HCT116 (cell line): Measurements from ENCODE around the gene PTPN7. TPM values are rescaled to one million over a fixed set of nuclear protein-coding genes. Genes with fewer than 3 reads are reported as not detected.

Experiments used
- ATAC-seq: fragments of 200-7000 bp; cut with Tn5 transposase; 2 replicates; pipeline ENCODE4 v1.9.1; 2020; ENCODE audit warnings: mild to moderate bottlenecking, moderate library complexity
- BruUV-seq: library from RNA; stranded (reverse); fragments of 400-500 nt; replicated peaks from 2 replicates; lab custom pipeline; 2021; lab: Mats Ljungman, UMichigan
- CTCF ChIA-PET: fragments of 300-600 bp; sonication (Branson Sonifier 250); formaldehyde crosslinking; loops from one replicate; lab custom pipeline; 2021; ENCODE audit warnings: antibody characterized with exemption; lab: Charles Lee
- POLR2A ChIA-PET: fragments of 300-600, 350-600 bp; sonication (Branson Sonifier 250); formaldehyde crosslinking; loops from one replicate; lab custom pipeline; 2021; ENCODE audit warnings: antibody characterized with exemption; lab: Charles Lee
- RAD21 ChIA-PET, 2 experiments: fragments of 300-600 bp; sonication (Branson Sonifier 250); formaldehyde crosslinking; loops; one replicate each; lab custom pipeline; 2023; ENCODE audit warnings: low total read pairs in 2 of 2; ENCODE audit not compliant: uncharacterized antibody in 2 of 2, unreplicated experiment in 2 of 2, low non-redundant PET in 1 of 2; lab: Charles Lee
- DNase-seq: peaks from one replicate; pipeline ENCODE4 v3.0.0-alpha.2; 2010; ENCODE audit warnings: low read depth, low spot score
- H2AFZ ChIP-seq: fragments of 200-600 bp; shearing (Covaris generic), sonication (generic); 2 replicates; pipeline ENCODE4 v1.6.1; 2017; ENCODE audit warnings: low read depth, mixed run types, mixed read lengths, antibody characterized with exemption, low read length; ENCODE audit not compliant: poor library complexity, severe bottlenecking
- H3K27ac ChIP-seq: 2 replicates; pipeline ENCODE4 v1.5.1; 2012; ENCODE audit warnings: low read depth, low read length
- H3K27me3 ChIP-seq: fragments of 200-600 bp; sonication (generic); 2 replicates; pipeline ENCODE4 v1.6.1; 2016; ENCODE audit warnings: mixed run types, low read length, mixed read lengths; ENCODE audit not compliant: insufficient read depth
- H3K36me3 ChIP-seq, 2 experiments: fragments of 200-500 bp in 1 of 2; fragments of 200-600 bp in 1 of 2; sonication (Bioruptor generic) in 1 of 2; sonication (generic) in 1 of 2; 2 replicates each; pipeline versions ENCODE4 v1.5.1 to v1.6.1; 2014 to 2016; ENCODE audit warnings: low read length in 2 of 2, inconsistent platforms in 1 of 2, mixed read lengths in 1 of 2, mixed run types in 1 of 2; ENCODE audit not compliant: insufficient read depth in 2 of 2, control insufficient read depth in 1 of 2
- H3K4me1 ChIP-seq, 2 experiments: fragments of 200-600 bp in 1 of 2; sonication (generic) in 1 of 2; 2 replicates each; pipeline versions ENCODE4 v1.5.1 to v1.6.1; 2012 to 2017; ENCODE audit warnings: low read length in 2 of 2, inconsistent platforms in 1 of 2, mild to moderate bottlenecking in 1 of 2, mixed read lengths in 1 of 2, mixed run types in 1 of 2, moderate library complexity in 1 of 2; ENCODE audit not compliant: insufficient read depth in 2 of 2, control insufficient read depth in 1 of 2
- H3K4me2 ChIP-seq: fragments of 200-600 bp; sonication (generic); 2 replicates; pipeline ENCODE4 v1.6.1; 2017; ENCODE audit warnings: mixed run types, low read length, mixed read lengths
- H3K4me3 ChIP-seq, 2 experiments: fragments of 200-600 bp in 1 of 2; sonication (generic) in 1 of 2; replicated peaks in 1 of 2; 2 replicates each; pipeline ENCODE4 v1.5.1; 2011 to 2016; ENCODE audit warnings: low read length in 2 of 2, control low read depth in 1 of 2, low read depth in 1 of 2, mild to moderate bottlenecking in 1 of 2, mixed read lengths in 1 of 2, mixed run types in 1 of 2
- H3K79me2 ChIP-seq: fragments of 200-600 bp; sonication (generic); 2 replicates; pipeline ENCODE4 v1.6.1; 2017; ENCODE audit warnings: mild to moderate bottlenecking, mixed run types, low read length, moderate library complexity, mixed read lengths; ENCODE audit not compliant: insufficient read depth
- H3K9ac ChIP-seq: fragments of 200-600 bp; sonication (generic); 2 replicates; pipeline ENCODE4 v1.6.1; 2016; ENCODE audit warnings: low read length, mixed read lengths
- H3K9me2 ChIP-seq: fragments of 200-600 bp; sonication (generic), shearing (Covaris generic); 2 replicates; pipeline ENCODE4 v1.6.1; 2017; ENCODE audit warnings: mixed run types, mild to moderate bottlenecking, moderate library complexity; ENCODE audit not compliant: insufficient read depth
- H3K9me3 ChIP-seq, 2 experiments: fragments of 200-500 bp in 1 of 2; fragments of 200-600 bp in 1 of 2; sonication (Bioruptor generic) in 1 of 2; sonication (generic) in 1 of 2; 2 replicates each; pipeline ENCODE4 v1.6.1; 2014 to 2017; ENCODE audit warnings: low read length in 2 of 2, mixed read lengths in 2 of 2, inconsistent platforms in 1 of 2, low read depth in 1 of 2, mild to moderate bottlenecking in 1 of 2, mixed run types in 1 of 2, moderate library complexity in 1 of 2; ENCODE audit not compliant: control insufficient read depth in 1 of 2, insufficient read depth in 1 of 2
- H4K20me1 ChIP-seq: fragments of 200-600 bp; sonication (generic), shearing (Covaris generic); 2 replicates; pipeline ENCODE4 v1.6.1; 2017; ENCODE audit warnings: mixed run types, mild to moderate bottlenecking, moderate library complexity; ENCODE audit not compliant: insufficient read depth
- CTCF ChIP-seq, 3 experiments: fragments of 200-600 bp in 1 of 3; sonication (generic) in 1 of 3; IDR thresholded peaks in 2 of 3; conservative IDR thresholded peaks in 1 of 3; 2 replicates each; pipeline ENCODE4 v1.5.1; 2012 to 2017; ENCODE audit warnings: low read depth in 2 of 3, low read length in 2 of 3, antibody characterized with exemption in 1 of 3, borderline replicate concordance in 1 of 3, control low read depth in 1 of 3, mild to moderate bottlenecking in 1 of 3, mixed read lengths in 1 of 3, mixed run types in 1 of 3, moderate library complexity in 1 of 3; ENCODE audit not compliant: insufficient read depth in 1 of 3
- ZBTB33 ChIP-seq: IDR thresholded peaks from 2 replicates; pipeline ENCODE4 v1.6.1; 2011; ENCODE audit warnings: mild to moderate bottlenecking, low read length, moderate library complexity; ENCODE audit not compliant: insufficient replicate concordance; ENCODE audit errors: extremely low read depth
- ZFX ChIP-seq: fragments of 450-650 bp; IDR thresholded peaks from 2 replicates; pipeline ENCODE4 v1.6.1; 2017
- intact Hi-C: fragments of 100-400 bp; cut with micrococcal nuclease; formaldehyde crosslinking; loops from 2 replicates; pipeline ENCODE4 v1.10.0; 2022
- total RNA-seq: library from RNA; stranded (reverse); gene quantifications from one replicate; pipeline ENCODE4 v1.2.1, GENCODE V29; 2021; ENCODE audit not compliant: unreplicated experiment
- TF ChIP-seq, protein P1 (sequence below): IDR thresholded peaks from 2 replicates; pipeline ENCODE4 v1.6.1; 2012
- TF ChIP-seq, protein P2 (sequence below): IDR thresholded peaks from 2 replicates; pipeline ENCODE4 v1.6.1; 2012

Gene PTPN7
- total RNA-seq, 1 experiment from 2014 or later = 0.76 TPM

DNA sequence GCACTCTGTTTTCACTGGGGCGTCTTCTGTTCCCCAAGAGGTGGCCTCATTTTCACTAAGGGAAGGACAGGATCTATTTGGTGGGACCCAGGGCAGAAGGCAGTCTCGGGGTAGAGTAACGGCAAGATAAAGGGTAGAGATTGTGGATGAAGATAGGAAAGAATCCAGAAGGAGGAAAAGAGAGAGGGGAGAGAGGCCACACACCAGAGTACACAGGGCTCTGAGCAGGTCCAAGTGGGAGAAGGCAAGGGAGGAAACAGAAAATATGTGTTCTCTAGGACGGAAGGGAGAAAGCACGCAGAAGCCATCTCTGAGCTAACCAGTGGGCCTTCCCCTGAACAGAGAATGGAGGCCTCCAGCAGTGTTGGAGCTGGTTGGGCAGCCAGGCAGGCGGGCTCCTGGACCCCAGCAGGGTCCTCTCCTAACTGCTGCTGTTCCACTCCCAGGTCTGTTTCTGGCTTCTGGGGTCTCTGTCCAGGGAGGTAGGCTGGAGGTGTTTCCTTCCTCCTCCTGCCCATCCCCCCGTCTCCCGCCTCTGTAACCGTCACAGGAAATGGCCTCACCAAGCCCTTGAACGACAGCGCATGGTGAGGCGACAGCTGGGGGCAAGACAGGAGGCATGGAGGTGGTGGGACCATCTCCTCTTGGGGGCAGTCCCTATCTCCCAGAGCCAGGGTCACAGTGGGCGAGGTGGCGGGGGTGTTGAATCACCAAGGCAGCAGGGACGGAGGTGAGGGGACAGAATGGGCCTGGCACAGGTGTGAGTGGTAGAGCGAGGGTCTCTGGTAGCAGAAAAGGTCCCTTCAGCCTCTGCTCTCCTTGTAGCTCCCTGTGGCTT lies 649 bp downstream of the PTPN7 start:
- BruUV-seq = no TSS peak
- H3K79me2 ChIP-seq = no peaks in the 10 kb centered on the region
- POLR2A ChIA-PET = no interaction called here
- no peak overlapping the region for H3K4me2 ChIP-seq
- no peak overlapping the region for H3K9ac ChIP-seq
- H2AFZ ChIP-seq = no peak overlapping the region
- H3K4me3 ChIP-seq = no peak overlapping the region
- DNase-seq = no peak
- intact Hi-C loops = no loop called here
- RAD21 ChIA-PET = no interaction called here
- H3K27ac ChIP-seq = no peak overlapping the region
- peaks cover 16 to 19% of the 10 kb centered on the region in 2 experiments; a peak in 3 of 4 replicates for H3K4me1 ChIP-seq
- no peaks in the 10 kb centered on the region for H4K20me1 ChIP-seq
- TF ChIP-seq, protein P1, sequence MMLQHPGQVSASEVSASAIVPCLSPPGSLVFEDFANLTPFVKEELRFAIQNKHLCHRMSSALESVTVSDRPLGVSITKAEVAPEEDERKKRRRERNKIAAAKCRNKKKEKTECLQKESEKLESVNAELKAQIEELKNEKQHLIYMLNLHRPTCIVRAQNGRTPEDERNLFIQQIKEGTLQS = no peak
- TF ChIP-seq, protein P2, sequence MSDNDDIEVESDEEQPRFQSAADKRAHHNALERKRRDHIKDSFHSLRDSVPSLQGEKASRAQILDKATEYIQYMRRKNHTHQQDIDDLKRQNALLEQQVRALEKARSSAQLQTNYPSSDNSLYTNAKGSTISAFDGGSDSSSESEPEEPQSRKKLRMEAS = no peak
- TF ChIP-seq CTCF (IDR thresholded peaks at IDR 0.05 in 2 of 3, conservative IDR thresholded peaks at IDR 0.05 in 1 of 3; ENCODE audit: borderline replicate concordance in 1 of 3, insufficient read depth in 1 of 3, low read depth in 2 of 3, low read length in 2 of 3) = no peak
- no peak for TF ChIP-seq ZBTB33
- no peak for TF ChIP-seq ZFX
- no peaks in the 10 kb centered on the region for H3K27me3 ChIP-seq
- CTCF ChIA-PET = no interaction called here
- no peaks in the 10 kb centered on the region for H3K9me2 ChIP-seq
- H3K36me3 ChIP-seq = no peaks in the 10 kb centered on the region
- ATAC-seq = no peak
- H3K9me3 ChIP-seq = no peaks in the 10 kb centered on the region
